Measurements from ENCODE around the gene ARID3A.

The ARID3A gene

DNA sequence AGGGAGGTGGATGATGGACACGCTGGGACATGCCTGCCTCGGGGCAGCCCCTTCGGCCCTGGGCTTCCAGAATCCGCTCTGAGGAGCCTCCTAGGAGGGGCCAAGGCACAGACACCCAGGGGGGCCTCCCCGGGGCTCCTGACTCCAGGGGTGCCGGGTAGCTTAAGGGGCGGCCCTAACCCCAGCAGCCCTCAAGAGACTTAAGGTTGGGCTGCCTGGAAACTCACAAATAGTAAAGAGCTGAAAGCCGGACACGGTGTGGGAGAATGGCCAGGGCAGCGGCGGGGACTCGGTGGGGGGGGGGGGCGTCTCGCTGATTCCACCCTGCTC lies 7.7 kb downstream of the ARID3A start:
- no peak overlapping the region for H3K4me3 ChIP-seq (ENCODE audit: insufficient read depth, low read length, poor library complexity, severe bottlenecking)
- H2AFZ ChIP-seq (ENCODE audit: low read depth, low read length, severe bottlenecking), result no peak overlapping the region
- no peaks in the 10 kb centered on the region for H3K9me2 ChIP-seq (replicated peaks; ENCODE audit: insufficient read depth, low read length)
- H3K4me2 ChIP-seq (ENCODE audit: low read depth, low read length, poor library complexity, severe bottlenecking), result no peak overlapping the region
- TF ChIP-seq, protein P1, sequence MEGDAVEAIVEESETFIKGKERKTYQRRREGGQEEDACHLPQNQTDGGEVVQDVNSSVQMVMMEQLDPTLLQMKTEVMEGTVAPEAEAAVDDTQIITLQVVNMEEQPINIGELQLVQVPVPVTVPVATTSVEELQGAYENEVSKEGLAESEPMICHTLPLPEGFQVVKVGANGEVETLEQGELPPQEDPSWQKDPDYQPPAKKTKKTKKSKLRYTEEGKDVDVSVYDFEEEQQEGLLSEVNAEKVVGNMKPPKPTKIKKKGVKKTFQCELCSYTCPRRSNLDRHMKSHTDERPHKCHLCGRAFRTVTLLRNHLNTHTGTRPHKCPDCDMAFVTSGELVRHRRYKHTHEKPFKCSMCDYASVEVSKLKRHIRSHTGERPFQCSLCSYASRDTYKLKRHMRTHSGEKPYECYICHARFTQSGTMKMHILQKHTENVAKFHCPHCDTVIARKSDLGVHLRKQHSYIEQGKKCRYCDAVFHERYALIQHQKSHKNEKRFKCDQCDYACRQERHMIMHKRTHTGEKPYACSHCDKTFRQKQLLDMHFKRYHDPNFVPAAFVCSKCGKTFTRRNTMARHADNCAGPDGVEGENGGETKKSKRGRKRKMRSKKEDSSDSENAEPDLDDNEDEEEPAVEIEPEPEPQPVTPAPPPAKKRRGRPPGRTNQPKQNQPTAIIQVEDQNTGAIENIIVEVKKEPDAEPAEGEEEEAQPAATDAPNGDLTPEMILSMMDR (IDR thresholded peaks at IDR 0.05; ENCODE audit: insufficient read depth, low read length, poor library complexity, severe bottlenecking), result no peak
- no peak for TF ChIP-seq EZH2phosphoT487 (conservative IDR thresholded peaks at IDR 0.05; ENCODE audit: low read length)
- no peak overlapping the region for H3K27ac ChIP-seq (ENCODE audit: low read depth, low read length)
- H3K36me3 ChIP-seq (ENCODE audit: low read length), result no peaks in the 10 kb centered on the region
- H4K20me1 ChIP-seq (ENCODE audit: low read depth, low read length), result no peaks in the 10 kb centered on the region
- H3K9me3 ChIP-seq (ENCODE audit: insufficient read depth, low read length), result no peaks in the 10 kb centered on the region
- H3K79me2 ChIP-seq (ENCODE audit: insufficient read depth, low read length), result no peaks in the 10 kb centered on the region
- no peaks in the 10 kb centered on the region for H3F3A ChIP-seq (ENCODE audit: insufficient read depth)
- H3K27me3 ChIP-seq (ENCODE audit: low read length), result no peaks in the 10 kb centered on the region
- no peak overlapping the region for H3K9ac ChIP-seq (ENCODE audit: low read length)

DNA sequence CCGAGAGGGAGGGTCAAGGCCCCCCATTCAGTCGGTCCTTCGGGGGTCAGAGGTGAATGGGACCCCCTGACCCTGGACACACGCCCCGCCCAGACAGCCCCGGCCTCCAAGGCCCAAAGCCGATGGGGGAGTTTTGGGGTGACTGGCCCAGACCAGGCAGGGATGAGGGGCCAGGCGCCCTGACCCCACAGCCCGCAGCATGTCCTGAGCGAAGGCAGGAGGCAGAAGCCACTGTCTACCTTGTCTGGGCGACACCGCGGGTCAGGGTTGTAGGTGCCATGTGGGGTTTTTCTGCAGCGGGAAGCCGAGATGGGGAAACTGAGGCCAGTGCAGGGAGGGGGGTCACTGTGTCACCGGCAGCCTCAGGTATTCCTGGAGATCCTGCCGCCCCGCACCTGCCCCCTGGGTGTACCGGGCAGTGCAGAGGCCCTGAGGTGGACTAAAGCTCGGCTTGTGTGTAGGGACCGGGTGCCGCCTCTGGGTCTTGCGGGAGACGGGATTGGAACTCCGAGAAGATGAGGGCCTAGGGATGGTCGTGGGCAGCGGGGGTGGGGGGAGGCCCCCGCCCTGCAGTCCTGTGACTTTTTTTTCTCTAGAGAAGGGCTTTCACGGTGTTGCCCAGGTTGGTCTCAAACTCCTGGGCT lies 8.5 kb downstream of the ARID3A start:
- Histone ChIP-seq H3K27ac (ENCODE audit: low read depth, low read length) (no peak overlapping the region), H3K9ac (ENCODE audit: low read length) (no peak overlapping the region), H3F3A (ENCODE audit: insufficient read depth) (no peaks in the 10 kb centered on the region), H3K36me3 (ENCODE audit: low read length) (no peaks in the 10 kb centered on the region), H3K9me3 (ENCODE audit: insufficient read depth, low read length) (no peaks in the 10 kb centered on the region), H3K27me3 (ENCODE audit: low read length) (no peaks in the 10 kb centered on the region), H2AFZ (ENCODE audit: low read depth, low read length, severe bottlenecking) (no peak overlapping the region), H3K79me2 (ENCODE audit: insufficient read depth, low read length) (no peaks in the 10 kb centered on the region), H3K4me3 (ENCODE audit: insufficient read depth, low read length, poor library complexity, severe bottlenecking) (no peak overlapping the region), H3K9me2 (replicated peaks; ENCODE audit: insufficient read depth, low read length) (no peaks in the 10 kb centered on the region), H3K4me2 (ENCODE audit: low read depth, low read length, poor library complexity, severe bottlenecking) (no peak overlapping the region), H4K20me1 (ENCODE audit: low read depth, low read length) (no peaks in the 10 kb centered on the region)
- TF ChIP-seq, protein P1 (IDR thresholded peaks at IDR 0.05; ENCODE audit: insufficient read depth, low read length, poor library complexity, severe bottlenecking), result no peak
- TF ChIP-seq EZH2phosphoT487 (conservative IDR thresholded peaks at IDR 0.05; ENCODE audit: low read length), result no peak

DNA sequence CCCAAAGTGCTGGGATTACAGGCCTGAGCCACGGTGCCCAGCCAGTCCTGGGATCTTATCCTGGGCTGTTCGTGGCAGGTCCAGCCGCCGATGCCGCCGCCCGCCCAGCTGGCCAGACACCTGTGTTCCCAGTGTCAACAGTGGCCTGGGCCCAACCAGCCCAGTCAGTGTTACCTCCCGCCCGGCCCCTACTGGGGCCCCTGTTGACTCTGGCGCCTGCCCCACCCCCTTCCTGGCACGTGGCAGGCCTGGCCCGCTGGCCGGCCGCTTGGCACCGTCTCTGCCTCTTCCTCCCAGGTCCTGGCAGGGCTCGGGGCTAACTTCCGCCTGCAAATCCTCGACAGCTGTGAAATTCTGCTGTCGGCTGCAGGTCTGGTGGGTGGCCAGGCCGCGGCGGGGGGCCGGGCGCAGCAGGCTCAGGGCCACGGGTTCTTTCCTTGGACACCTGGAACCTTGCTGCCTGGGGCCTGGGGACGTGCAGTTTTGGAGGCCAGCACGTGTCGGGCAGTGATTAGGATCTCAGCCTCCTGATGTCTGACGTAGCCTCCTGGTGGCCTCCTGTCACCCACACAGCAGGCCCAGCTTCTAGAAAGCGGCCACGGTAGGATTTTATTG lies 9.1 kb downstream of the ARID3A start:
- H3K79me2 ChIP-seq (ENCODE audit: insufficient read depth, low read length), result no peaks in the 10 kb centered on the region

More for the DNA sequence above, 9.1 kb downstream of the ARID3A start:
- Histone ChIP-seq H3K27me3 (ENCODE audit: low read length) (no peaks in the 10 kb centered on the region), H3K36me3 (ENCODE audit: low read length) (no peaks in the 10 kb centered on the region), H3K4me3 (ENCODE audit: insufficient read depth, low read length, poor library complexity, severe bottlenecking) (no peak overlapping the region), H2AFZ (ENCODE audit: low read depth, low read length, severe bottlenecking) (no peak overlapping the region), H4K20me1 (ENCODE audit: low read depth, low read length) (no peaks in the 10 kb centered on the region), H3K9ac (ENCODE audit: low read length) (no peak overlapping the region), H3F3A (ENCODE audit: insufficient read depth) (no peaks in the 10 kb centered on the region), H3K27ac (ENCODE audit: low read depth, low read length) (no peak overlapping the region), H3K9me2 (replicated peaks; ENCODE audit: insufficient read depth, low read length) (no peaks in the 10 kb centered on the region), H3K9me3 (ENCODE audit: insufficient read depth, low read length) (no peaks in the 10 kb centered on the region), H3K4me2 (ENCODE audit: low read depth, low read length, poor library complexity, severe bottlenecking) (no peak overlapping the region)
- no peak for TF ChIP-seq EZH2phosphoT487 (conservative IDR thresholded peaks at IDR 0.05; ENCODE audit: low read length)
- TF ChIP-seq, protein P1 (IDR thresholded peaks at IDR 0.05; ENCODE audit: insufficient read depth, low read length, poor library complexity, severe bottlenecking), result no peak
